GM21381 (cell line): ENCODE measurements around the gene MRPL24.

Source experiments
- ATAC-seq: cut with Tn5 transposase; IDR thresholded peaks from one replicate; pipeline ENCODE4 v1.9.1; 2021; ENCODE audit warnings: mild to moderate bottlenecking, moderate library complexity; ENCODE audit not compliant: unreplicated experiment

MRPL24 gene

GRCh38 chr1:156692925-156693847 is 47.7 kb downstream of the MRPL24 start:
- no peak for ATAC-seq

- ATAC-seq: no peak
Observed at GRCh38 chr1:156692441-156692924, 48.4 kb downstream of the MRPL24 start.

- no peak for ATAC-seq
Observed at GRCh38 chr1:156691665-156692440, 49.0 kb downstream of the MRPL24 start.

GRCh38 chr1:156691191-156691590 is 49.7 kb downstream of the MRPL24 start:
- no peak for ATAC-seq

GRCh38 chr1:156690675-156691036 is 50.2 kb downstream of the MRPL24 start:
- ATAC-seq: no peak

- ATAC-seq: no peak
Observed at GRCh38 chr1:156689953-156690674, 50.8 kb downstream of the MRPL24 start.

GRCh38 chr1:156689035-156689952 is 51.6 kb downstream of the MRPL24 start:
- peak; percentile 54 for ATAC-seq
